Caki2 (cell line): ENCODE measurements around the gene FNIP2. TPM values are rescaled to one million over a fixed set of nuclear protein-coding genes. Genes with fewer than 3 reads are reported as not detected.
"Not testable (repeated sequence)": the region's sequence is repeated elsewhere in the genome, so short reads cannot be mapped to it uniquely, and the experiment has no call there.

ENCODE experiments used
- DNase-seq: peaks from one replicate; pipeline ENCODE4 v3.0.0-alpha.2; 2015; ENCODE audit warnings: low read depth
- in situ Hi-C: cut with HindIII; loops from 2 replicates; pipeline ENCODE4 v1.10.0; 2016; ENCODE audit warnings: low sequenced_read_pairs, low pct_unique_long_range_greater_than_20kb, mixed read lengths
- total RNA-seq: library from RNA; depleted of rRNA; stranded (reverse); fragments of >200 nt; shearing (Covaris generic); gene quantifications from 2 replicates; pipeline ENCODE4 v1.2.3, GENCODE V29; 2014; ENCODE audit warnings: low replicate concordance

FNIP2 gene
- total RNA-seq, 1 experiment from 2014 or later: 43.5 TPM

DNA sequence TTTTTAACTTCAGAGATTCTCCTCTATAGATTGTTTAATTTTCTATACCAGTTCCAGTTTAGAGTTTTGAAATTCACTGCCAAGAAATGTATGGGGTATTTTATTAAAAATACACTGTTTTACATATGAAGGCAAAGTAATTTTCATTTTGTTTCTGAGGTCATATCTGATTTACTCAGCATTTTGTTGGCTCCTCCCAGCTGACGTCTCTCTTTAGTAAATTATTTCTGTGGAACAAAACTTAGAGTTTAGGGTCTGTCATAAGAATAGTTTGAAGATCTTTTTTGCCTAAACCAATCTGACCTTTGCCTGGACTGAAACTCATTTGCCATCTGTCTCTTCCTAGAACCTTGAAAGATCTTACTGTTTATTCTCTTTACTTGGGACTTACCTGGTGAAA is 16.9 kb downstream of the FNIP2 start:
- in situ Hi-C loops: no loop called here
- DNase-seq: no peak

DNA sequence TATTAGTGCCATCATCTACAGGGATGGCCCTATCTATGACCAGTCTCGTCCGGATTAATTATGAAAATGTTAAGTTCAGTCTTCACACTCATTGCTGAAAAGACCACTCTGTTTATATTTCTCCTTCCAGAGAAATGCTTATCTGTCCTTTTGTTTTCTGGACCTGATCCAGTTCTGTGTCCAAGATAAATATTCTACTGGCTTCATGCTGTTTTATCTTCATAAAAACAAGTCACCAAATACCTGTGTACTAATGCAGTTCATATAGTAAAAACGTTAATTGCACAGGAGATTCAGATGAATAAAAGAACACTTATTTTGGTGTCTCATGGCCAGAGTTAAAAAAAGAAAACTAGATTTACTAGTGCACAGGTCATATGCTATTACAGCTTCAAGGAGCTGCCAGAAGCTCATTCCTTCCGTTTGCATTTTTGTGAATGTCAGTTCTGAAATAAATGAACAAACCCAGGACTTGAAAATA is 17.3 kb downstream of the FNIP2 start:
- in situ Hi-C loops: no loop called here
- no peak for DNase-seq

GRCh38 chr4:158786955-158787354 is 18.1 kb downstream of the FNIP2 start:
- DNase-seq: no peak

DNA sequence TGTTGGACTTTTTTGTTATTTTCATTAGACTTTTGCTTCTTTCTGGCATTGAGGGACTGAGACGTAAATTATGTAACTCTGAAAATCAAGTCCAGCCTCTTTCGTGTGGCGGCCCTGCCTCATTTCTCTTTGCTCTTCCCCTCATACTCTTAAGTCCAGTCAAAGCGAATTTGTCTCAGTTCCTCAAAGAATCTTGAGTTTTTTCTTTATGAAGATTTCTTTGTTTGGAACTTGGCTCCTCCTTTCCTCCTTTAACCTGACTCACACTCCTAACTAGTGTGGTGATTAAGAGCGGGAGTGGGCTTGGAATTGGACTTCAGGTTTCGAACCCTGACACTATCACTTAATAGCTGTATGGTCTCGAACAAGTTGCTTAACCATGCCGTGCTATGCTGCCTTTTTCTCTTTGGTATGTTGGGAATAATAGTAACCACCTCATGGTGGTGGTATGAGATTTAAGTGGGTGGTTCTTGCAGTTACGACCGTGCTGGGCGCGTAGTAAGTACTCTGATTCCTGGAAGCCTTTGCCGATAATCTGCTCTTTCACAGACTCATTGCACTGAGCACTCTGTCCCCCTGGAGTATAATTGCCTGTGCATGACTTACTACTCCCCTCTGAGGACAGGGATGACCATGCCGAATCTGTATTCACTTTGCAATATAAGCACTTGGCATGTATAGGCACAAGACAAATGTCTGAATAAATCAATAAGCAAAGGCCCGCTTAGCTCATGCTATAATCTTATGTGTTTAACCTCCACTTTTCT is 19.1 kb downstream of the FNIP2 start:
- no peak for DNase-seq
- in situ Hi-C loops: no loop called here

More at GRCh38 chr4:158786955-158787354, 18.1 kb downstream of the FNIP2 start:
- in situ Hi-C loops: no loop called here

DNA sequence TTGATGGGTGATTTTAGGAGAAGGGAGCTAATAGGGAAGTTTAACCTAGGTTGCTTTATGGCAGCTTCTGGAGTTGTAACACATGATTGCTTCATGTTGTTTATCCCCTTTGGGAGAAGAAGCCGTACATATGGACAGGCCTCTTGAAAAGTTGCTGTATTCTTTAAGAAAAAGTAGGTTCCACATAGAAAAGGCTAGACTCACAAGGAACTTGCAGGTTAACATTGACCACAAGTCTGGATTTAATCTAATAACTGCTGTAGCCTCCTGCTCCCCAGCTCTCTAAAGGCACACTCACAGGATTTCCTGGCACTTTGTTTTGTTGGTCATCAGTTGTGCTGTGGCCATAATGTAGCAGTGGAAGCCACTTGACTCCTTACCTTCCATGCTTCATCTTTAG is 19.7 kb downstream of the FNIP2 start:
- DNase-seq: no peak
- in situ Hi-C loops: no loop called here

DNA sequence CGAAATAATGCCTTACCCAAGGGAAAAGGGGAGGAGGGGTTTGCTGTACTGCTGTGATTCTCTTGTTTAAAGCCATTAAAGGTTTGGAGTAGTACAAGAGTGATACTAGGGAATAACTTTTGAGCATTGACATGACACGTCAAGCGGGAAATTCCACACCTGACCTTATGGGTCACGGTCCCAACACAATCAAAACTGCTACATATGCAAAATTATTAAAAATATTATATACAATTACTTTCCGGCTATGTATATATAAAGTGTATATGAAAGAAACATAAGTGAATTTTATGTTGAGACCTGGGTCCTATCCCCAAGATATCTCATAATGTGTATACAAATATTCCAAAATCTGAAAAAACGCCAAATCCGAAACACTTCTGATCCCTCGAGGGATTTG is 21.0 kb downstream of the FNIP2 start:
- DNase-seq: no peak
- in situ Hi-C loops: no loop called here

DNA sequence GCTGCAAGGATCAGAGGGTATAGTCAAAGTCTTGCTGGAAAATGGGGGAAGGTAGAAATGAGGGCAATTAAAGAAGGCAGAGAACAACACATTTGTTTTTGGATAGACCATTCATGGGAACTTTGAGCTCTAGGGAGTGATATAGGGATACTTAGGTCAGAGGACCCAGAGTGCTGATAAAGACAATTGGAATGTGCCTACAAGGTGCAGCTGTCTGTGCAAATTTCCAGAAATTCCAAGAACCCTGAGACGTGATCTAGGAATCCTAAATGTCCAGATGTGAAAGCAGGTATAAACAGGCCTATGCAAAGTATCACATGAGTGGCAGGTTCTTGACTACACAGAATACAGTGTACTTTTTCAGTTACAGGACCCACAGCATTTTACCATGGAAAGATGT is 24.2 kb downstream of the FNIP2 start:
- in situ Hi-C loops: no loop called here
- no peak for DNase-seq

- in situ Hi-C loops, DNase-seq: not testable (repeated sequence)
These were observed 24.6 kb downstream of the FNIP2 start for GRCh38 chr4:158793430-158793829.

- in situ Hi-C loops: no loop called here
- peak; percentile 69 for DNase-seq
These were observed 27.7 kb downstream of the FNIP2 start for GRCh38 chr4:158796370-158797140.

- in situ Hi-C loops: no loop called here
- no peak for DNase-seq
These were observed 29.2 kb downstream of the FNIP2 start for GRCh38 chr4:158798062-158798461.

DNA sequence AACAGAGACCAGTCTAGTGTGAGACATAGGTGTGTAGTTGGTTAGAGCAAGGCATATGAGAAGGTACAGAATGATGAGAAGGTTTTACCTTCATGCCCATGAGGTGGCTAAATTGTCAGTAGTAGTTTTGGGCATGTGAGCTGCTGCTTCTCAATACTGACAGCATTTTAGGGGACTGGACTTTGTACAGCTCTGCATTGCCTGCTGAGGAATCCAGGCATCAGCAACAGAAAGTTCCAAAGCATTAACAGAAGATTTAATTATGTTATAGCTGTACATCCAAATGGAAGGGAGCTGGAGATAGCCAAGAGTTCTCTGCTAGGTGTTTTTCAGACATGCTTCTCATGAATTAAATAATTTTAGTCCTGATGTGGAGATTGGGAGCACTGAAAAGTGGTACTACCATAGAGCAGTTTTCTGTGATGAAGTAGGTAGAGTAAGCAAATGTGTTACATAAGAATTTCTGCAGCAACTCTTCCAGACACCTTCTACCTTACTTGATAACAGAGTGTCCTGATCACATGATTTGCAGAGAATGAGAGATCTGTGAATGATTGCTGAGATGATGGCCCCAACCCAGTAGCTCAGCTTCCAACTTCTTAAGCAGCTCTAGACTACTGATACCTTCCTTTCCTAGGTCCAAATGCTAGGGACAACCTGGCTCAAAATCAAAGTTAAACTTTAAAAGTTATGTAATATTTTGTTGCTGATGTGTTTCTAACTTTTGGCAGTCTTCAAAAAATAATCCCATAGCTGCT is 30.4 kb downstream of the FNIP2 start:
- in situ Hi-C loops: no loop called here
- DNase-seq: peak; percentile 56

DNA sequence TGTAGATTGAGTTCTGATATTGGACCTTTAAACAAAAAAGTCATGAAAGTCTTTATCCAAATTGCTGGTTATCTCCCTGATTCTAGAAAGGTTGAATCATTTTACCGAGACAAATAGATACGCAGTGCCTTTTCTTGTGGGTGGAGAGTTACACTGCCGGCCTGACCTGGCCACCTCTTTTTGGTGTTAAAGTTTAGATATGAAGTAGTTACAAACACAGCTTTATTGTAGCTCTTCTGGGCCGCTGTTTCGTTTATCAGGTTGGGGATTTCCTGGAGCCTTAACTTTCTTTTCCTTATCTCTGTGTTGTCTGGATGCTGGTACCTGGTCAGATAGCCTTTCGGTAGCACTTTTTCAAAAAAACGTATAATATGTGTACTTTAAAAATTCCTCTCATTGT is 31.0 kb downstream of the FNIP2 start:
- DNase-seq: peak; percentile 46
- in situ Hi-C loops: no loop called here

- in situ Hi-C loops: no loop called here
- peak; percentile 90 for DNase-seq
These were observed 32.2 kb downstream of the FNIP2 start for GRCh38 chr4:158801066-158801465.

GRCh38 chr4:158801677-158802076 is 32.9 kb downstream of the FNIP2 start:
- in situ Hi-C loops: no loop called here
- no peak for DNase-seq

- DNase-seq: no peak
- in situ Hi-C loops: no loop called here
These were observed 34.1 kb downstream of the FNIP2 start for GRCh38 chr4:158802914-158803313.

GRCh38 chr4:158805635-158806471 is 37.0 kb downstream of the FNIP2 start:
- peak; percentile 62 for DNase-seq
- in situ Hi-C loops: no loop called here

DNA sequence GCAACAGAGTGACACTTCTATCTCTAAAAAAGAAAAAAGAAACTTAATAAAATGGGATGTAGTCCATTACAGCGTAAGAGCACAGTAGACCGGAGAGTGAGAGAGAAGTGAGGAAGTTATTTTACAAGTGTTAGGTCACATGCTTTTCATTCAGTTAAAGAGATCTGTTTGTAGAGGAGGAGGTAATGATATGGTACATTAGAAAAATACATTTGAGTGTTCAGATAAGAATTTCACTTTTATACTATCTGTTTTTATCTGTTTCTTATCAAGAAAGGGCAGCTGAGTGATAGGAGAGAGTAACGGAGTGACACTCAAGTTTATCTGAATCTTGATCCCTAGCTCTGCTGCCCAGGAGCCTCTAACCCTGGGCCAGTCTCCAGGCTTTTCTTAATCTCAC is 38.9 kb downstream of the FNIP2 start:
- in situ Hi-C loops: no loop called here
- DNase-seq: no peak

DNA sequence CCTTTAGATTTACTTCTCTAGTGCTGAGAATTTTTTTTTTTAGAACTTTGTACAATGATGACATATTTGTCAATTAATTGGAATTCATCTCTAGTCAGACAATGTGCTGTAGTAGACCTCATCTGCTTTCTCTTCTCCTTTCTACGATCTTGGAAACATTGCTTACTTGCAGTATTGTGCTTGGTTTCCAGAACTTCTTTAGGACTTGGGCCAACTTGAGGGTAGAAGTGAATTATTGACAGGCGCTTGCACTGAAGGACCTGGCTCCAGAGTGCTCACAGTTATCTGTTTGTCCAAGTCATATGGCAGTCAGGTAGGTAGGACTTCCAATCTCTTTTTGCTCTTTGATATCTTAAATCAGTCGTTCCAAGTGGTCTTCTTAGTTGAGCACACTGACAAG is 39.6 kb downstream of the FNIP2 start:
- in situ Hi-C loops: no loop called here
- no peak for DNase-seq
